Muscle of back (tissue), 13 donors: ENCODE results near the gene SMYD3. TPM values are rescaled to one million over a fixed set of nuclear protein-coding genes. Genes with fewer than 3 reads are reported as not detected.

ENCODE experiments used
- DNase-seq, 3 donors: peaks; one replicate each; pipeline versions ENCODE4 v3.0.0 to v3.0.0-alpha.2; 2013
- long read RNA-seq, 9 donors: transcript quantifications; one replicate each; lab custom pipeline, GENCODE V29; 2026
- polyA plus RNA-seq, 10 donors: library from polyadenylated mRNA; unstranded; fragments of 120-200 nt; gene quantifications; one replicate each; pipeline ENCODE4 v1.2.1, GENCODE V29; 2013; ENCODE audit not compliant: insufficient read length in 10 of 10

Gene SMYD3
- 10 to 100 TPM in 5 of 10 donors, 1 to 10 TPM in 5; 7.0 to 11.3 (median 9.9) TPM for polyA plus RNA-seq
- long read RNA-seq, donor 1, partial matches to known transcripts = 0 of 6 reads
- long read RNA-seq, donor 1, other reads (novel, unspliced or antisense) = 0 of 6 reads
- long read RNA-seq, donor 2, partial matches to known transcripts = 0 of 1 reads
- long read RNA-seq, donor 2, other reads (novel, unspliced or antisense) = 0 of 1 reads
- long read RNA-seq, donor 3 = 0 reads
- long read RNA-seq, donor 4, partial matches to known transcripts = 0 of 4 reads
- long read RNA-seq, donor 4, other reads (novel, unspliced or antisense) = 0 of 4 reads
- long read RNA-seq, donor 5, partial matches to known transcripts = 0 of 2 reads
- long read RNA-seq, donor 5, other reads (novel, unspliced or antisense) = 0 of 2 reads
- long read RNA-seq, donor 6, partial matches to known transcripts = 0 of 5 reads
- long read RNA-seq, donor 6, other reads (novel, unspliced or antisense) = 0 of 5 reads
- long read RNA-seq, donor 7, partial matches to known transcripts = 0 of 1 reads
- long read RNA-seq, donor 7, other reads (novel, unspliced or antisense) = 0 of 1 reads
- long read RNA-seq, donor 8, partial matches to known transcripts = 0 of 4 reads
- long read RNA-seq, donor 8, other reads (novel, unspliced or antisense) = 0 of 4 reads
- long read RNA-seq, donor 9 = 0 reads

DNA sequence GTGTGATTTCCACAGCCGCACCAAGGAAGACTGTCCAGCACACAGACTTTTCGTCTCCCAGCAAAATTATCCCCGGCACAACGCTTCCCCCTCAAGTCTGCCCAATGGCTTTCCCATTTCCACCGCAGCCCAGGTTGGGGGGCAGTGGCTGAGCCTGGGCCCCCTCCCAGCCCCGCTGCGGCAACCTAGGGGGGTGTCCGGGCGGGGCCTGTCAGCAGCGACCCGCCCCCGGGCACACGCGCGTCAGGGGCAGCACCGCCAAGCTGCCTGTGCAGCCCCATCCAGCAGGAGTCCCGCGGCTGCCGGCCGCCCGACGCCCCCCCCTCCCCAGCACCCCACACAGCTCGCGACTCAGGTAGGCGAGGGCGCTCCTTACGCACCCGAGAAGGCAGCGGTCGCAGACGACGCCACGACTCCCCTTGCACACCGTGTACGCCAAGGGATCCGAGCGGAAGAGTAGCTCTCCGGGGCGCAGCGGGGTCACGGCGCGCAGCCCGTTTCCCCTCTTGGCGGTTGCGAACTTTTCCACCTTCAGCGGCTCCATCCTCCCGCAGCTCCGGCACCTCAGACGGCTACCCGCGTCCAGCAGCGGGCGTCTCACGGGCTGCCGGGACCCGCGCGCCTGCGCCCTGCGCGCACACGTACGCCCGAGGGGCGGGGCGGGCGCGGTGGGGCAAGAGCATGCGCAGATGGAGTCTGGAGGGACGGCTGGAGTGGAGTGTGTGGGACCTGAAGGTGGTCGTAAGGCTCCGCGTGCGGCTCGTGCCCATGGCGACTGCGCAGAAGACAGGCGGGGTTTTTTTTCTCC, at the start of gene SMYD3:
SMYD3 (minus strand) TSS at position 606 of the 808 bp plus-strand sequence.
- DNase-seq = peak; percentile 80 to 94 (median 90)

- DNase-seq = no peak
These were observed 47.1 kb upstream of the SMYD3 start for GRCh38 chr1:246554201-246554600.

DNA sequence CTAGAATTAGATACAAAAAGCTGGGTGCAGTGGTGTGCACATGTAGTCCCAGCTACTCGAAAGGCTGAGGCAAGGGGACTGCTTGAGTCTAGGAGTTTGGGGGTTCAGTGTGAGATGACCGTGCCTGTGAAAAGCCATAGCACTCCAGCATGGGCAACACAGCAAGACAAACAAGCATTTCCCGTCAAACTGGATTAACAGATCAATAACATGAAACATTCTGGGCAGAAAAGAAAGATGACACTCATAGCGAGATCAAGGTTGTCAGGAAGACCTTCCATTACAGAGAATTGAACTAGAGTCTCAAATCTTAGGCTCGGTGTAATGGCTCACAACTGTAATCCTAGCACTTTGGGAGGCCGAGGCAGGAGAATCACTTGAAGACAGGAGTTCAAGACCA, 45.0 kb upstream of the SMYD3 start:
- DNase-seq = no peak

- DNase-seq = no peak
These were observed 43.3 kb upstream of the SMYD3 start for GRCh38 chr1:246550402-246550801.

DNA sequence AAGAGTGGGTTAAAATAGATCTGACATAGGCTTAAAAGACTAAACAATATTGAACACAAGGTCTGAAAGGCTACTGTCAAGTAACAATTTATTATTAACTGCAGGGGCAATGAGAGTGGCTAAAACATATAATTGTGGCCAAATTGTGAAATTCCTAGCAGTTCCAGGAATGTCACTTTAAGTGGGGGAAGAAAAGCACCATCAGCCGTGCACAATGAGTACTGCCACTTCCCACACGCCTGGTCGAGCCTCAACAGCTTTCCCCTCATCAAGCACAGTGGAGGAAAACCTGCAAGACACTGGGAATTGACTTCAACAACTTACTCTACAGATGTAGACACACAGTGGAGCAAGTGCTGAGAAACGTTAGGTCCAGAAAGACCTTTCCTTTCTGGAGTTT, 42.6 kb upstream of the SMYD3 start:
- no peak for DNase-seq

- no peak for DNase-seq
These were observed 36.9 kb upstream of the SMYD3 start for GRCh38 chr1:246544001-246544400.

- DNase-seq = no peak
These were observed 33.8 kb upstream of the SMYD3 start for GRCh38 chr1:246540738-246541491.

- DNase-seq = no peak
These were observed 30.8 kb upstream of the SMYD3 start for GRCh38 chr1:246537887-246538286.

GRCh38 chr1:246537441-246537840, 30.4 kb upstream of the SMYD3 start:
- no peak for DNase-seq

- DNase-seq = no peak
These were observed 27.0 kb upstream of the SMYD3 start for GRCh38 chr1:246534114-246534513.

DNA sequence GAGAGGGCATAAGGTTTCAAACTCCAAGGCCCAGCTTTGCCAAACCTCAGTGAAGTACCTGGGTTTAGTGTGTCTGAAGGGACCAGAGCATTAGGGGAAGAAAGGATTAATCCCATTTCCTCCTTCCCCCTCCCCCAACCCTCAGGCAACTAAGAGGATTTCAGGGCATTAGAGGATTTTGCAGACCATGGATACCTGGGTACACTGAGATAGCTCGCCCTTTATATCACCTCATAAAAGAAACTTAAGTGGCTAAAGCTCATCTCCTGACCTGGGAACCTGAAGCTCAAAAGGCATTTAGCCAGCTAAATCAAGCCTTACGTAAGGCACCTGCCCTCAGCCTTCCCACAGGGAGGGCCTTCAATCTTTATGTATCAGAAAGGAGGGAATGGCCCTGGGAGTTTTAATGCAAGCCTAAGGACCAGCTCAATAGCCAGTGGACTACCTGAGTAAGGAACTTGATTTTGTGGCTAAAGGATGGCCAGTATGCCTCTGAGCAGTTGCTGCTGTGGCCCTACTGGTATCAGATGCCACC, 26.4 kb upstream of the SMYD3 start:
- no peak for DNase-seq

GRCh38 chr1:246532519-246532918, 25.4 kb upstream of the SMYD3 start:
- no peak for DNase-seq

- no peak for DNase-seq
These were observed 23.4 kb upstream of the SMYD3 start for GRCh38 chr1:246530482-246530881.

- no peak for DNase-seq
These were observed 22.1 kb upstream of the SMYD3 start for GRCh38 chr1:246528933-246529731.

GRCh38 chr1:246527402-246528088, 20.5 kb upstream of the SMYD3 start:
- no peak for DNase-seq

DNA sequence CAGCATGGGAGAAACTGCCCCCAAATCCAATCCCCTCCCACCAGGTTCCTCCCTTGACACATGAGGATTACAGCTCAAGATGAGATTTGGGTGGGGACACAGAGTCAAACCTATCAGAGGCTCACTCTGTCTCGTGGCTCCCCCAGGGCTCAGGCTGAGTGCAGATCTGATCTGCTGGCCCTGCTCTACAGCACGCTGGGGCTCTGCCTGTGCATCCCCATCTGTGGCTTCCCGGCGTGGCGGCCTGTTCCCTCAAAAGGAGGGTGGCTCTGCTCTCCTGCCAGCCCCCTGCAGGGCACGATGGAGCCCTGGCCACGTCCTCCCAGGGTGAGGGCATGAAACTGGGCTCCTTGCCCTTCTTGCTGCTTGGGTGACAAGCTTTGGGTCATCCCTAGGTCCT, 19.8 kb upstream of the SMYD3 start:
- DNase-seq = no peak

DNA sequence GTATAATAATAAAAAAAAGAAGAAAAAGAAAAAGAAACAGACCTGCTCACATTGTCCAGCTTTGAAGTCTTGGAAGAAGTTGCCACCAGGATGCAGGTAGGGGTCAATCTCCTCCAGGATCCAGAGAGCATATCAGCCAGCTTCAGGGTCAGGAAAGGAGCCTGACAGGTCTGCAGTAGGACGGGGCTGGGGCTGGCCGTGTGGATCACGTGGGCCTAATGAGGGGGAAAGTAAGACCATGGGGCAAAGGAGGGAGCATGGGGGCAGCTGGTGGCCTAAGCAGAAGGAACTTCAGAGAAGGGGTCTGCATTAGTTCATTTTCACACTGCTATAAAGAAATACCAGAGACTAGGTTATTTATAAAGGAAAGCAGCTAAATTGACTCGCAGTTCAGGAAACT, 19.3 kb upstream of the SMYD3 start:
- no peak for DNase-seq

- DNase-seq = no peak
These were observed 12.4 kb upstream of the SMYD3 start for GRCh38 chr1:246519514-246519913.

GRCh38 chr1:246518456-246519205, 11.6 kb upstream of the SMYD3 start:
- DNase-seq = no peak
